Endothelial cell of umbilical vein (primary cell): ENCODE data around the gene AMTN. TPM values are rescaled to one million over a fixed set of nuclear protein-coding genes. Genes with fewer than 3 reads are reported as not detected.

Experiments
- BruUV-seq: library from RNA; stranded (reverse); fragments of 400-500 nt; replicated peaks from 2 replicates; lab custom pipeline; 2021; lab: Mats Ljungman, UMichigan
- CTCF ChIA-PET: fragments of 300-600, 350-600 bp; sonication (Branson Sonifier 250); formaldehyde crosslinking; loops from one replicate; lab custom pipeline; 2021; ENCODE audit warnings: antibody characterized with exemption, inconsistent platforms; lab: Charles Lee
- POLR2A ChIA-PET: fragments of 300-600, 350-600 bp; sonication (Branson Sonifier 250); formaldehyde crosslinking; loops from one replicate; lab custom pipeline; 2021; ENCODE audit warnings: antibody characterized with exemption, inconsistent platforms; lab: Charles Lee
- DNase-seq: peaks from one replicate; pipeline ENCODE4 v3.0.0-alpha.2; 2011; ENCODE audit warnings: low read depth, low spot score
- FAIRE-seq: peaks from 2 replicates; lab custom pipeline; 2011; peaks lifted over from hg19 to GRCh38; lab: Jason Lieb, UNC
- H2AFZ ChIP-seq: 2 replicates; pipeline ENCODE4 v1.6.0; 2012; ENCODE audit warnings: low read depth, low read length, control low read depth, inconsistent platforms
- H3K27ac ChIP-seq: 2 replicates; pipeline ENCODE4 v1.5.1; 2011; ENCODE audit warnings: low read depth, mild to moderate bottlenecking, control low read depth, low read length, moderate library complexity; ENCODE audit not compliant: insufficient read depth
- H3K27me3 ChIP-seq, 2 experiments: 2 replicates each; pipeline versions ENCODE4 v1.6.0 to v1.6.1; 2011; ENCODE audit warnings: low read length in 2 of 2, mixed read lengths in 1 of 2; ENCODE audit not compliant: control insufficient read depth in 2 of 2, insufficient read depth in 2 of 2
- H3K36me3 ChIP-seq, 2 experiments: 2 replicates in 1 of 2; 3 replicates in 1 of 2; pipeline ENCODE4 v1.5.1; 2011; ENCODE audit warnings: low read length in 2 of 2, mild to moderate bottlenecking in 1 of 2, moderate library complexity in 1 of 2; ENCODE audit not compliant: control insufficient read depth in 2 of 2, insufficient read depth in 2 of 2; ENCODE audit errors: extremely low read depth in 1 of 2
- H3K4me1 ChIP-seq: 3 replicates; pipeline ENCODE4 v1.5.1; 2011; ENCODE audit warnings: mild to moderate bottlenecking, low read length; ENCODE audit not compliant: control insufficient read depth, insufficient read depth; ENCODE audit errors: extremely low read depth
- H3K4me2 ChIP-seq: 2 replicates; pipeline ENCODE4 v1.6.1; 2011; ENCODE audit warnings: low read length, control low read depth, mixed read lengths; ENCODE audit not compliant: insufficient read depth
- H3K4me3 ChIP-seq, 3 experiments: fragments of 200-600 bp in 1 of 3; sonication (generic), shearing (Covaris generic) in 1 of 3; replicated peaks in 1 of 3; 2 replicates each; pipeline ENCODE4 v1.5.1; 2011 to 2016; ENCODE audit warnings: control low read depth in 3 of 3, low read length in 3 of 3, mild to moderate bottlenecking in 2 of 3, inconsistent platforms in 1 of 3, low read depth in 1 of 3, moderate library complexity in 1 of 3; ENCODE audit not compliant: insufficient read depth in 1 of 3
- H3K79me2 ChIP-seq: 2 replicates; pipeline ENCODE4 v1.6.0; 2012; ENCODE audit warnings: low read length, inconsistent platforms; ENCODE audit not compliant: control insufficient read depth, insufficient read depth
- H3K9ac ChIP-seq: replicated peaks from 2 replicates; pipeline ENCODE3; 2011; ENCODE audit warnings: low read length, control low read depth; ENCODE audit not compliant: insufficient read depth; ENCODE audit errors: extremely low read depth
- H3K9me1 ChIP-seq: replicated peaks from 3 replicates; pipeline ENCODE4 v1.6.0; 2011; ENCODE audit warnings: mild to moderate bottlenecking, low read length; ENCODE audit not compliant: control insufficient read depth, insufficient read depth; ENCODE audit errors: extremely low read depth
- H3K9me3 ChIP-seq: replicated peaks from 2 replicates; pipeline ENCODE4 v1.5.1; 2012; ENCODE audit warnings: low read length, inconsistent platforms; ENCODE audit not compliant: control insufficient read depth, insufficient read depth
- H4K20me1 ChIP-seq: replicated peaks from 2 replicates; pipeline ENCODE3; 2011; ENCODE audit warnings: mild to moderate bottlenecking, low read length; ENCODE audit not compliant: control insufficient read depth, insufficient read depth; ENCODE audit errors: extremely low read depth
- EZH2 ChIP-seq: IDR thresholded peaks from 2 replicates; pipeline ENCODE4 v1.6.1; 2012; ENCODE audit warnings: borderline replicate concordance, low read depth, mild to moderate bottlenecking, moderate library complexity, low read length, inconsistent platforms; ENCODE audit not compliant: severe bottlenecking
- FOS ChIP-seq: IDR thresholded peaks from 2 replicates; pipeline ENCODE4 v1.6.1; 2011; ENCODE audit warnings: mild to moderate bottlenecking, low read length, moderate library complexity, borderline replicate concordance; ENCODE audit not compliant: insufficient read depth
- JUN ChIP-seq: IDR thresholded peaks from 2 replicates; pipeline ENCODE4 v1.6.1; 2011; ENCODE audit warnings: borderline replicate concordance, low read depth; ENCODE audit not compliant: insufficient read length, insufficient read depth
- MAX ChIP-seq: IDR thresholded peaks from 2 replicates; pipeline ENCODE4 v1.6.1; 2011; ENCODE audit not compliant: insufficient read depth, insufficient read length
- POLR2A ChIP-seq: IDR thresholded peaks from 2 replicates; pipeline ENCODE4 v1.6.1; 2012; ENCODE audit warnings: low read depth, mild to moderate bottlenecking, control low read depth, low read length
- POLR2AphosphoS5 ChIP-seq: IDR thresholded peaks from 2 replicates; pipeline ENCODE4 v1.6.1; 2012; ENCODE audit warnings: low read depth, mild to moderate bottlenecking, control low read depth, low read length, moderate library complexity; ENCODE audit not compliant: insufficient read depth
- dilution Hi-C: fragments of 300-500 bp; cut with MboI; formaldehyde crosslinking; loops from one replicate; pipeline ENCODE4 v1.15.0; 2019; ENCODE audit warnings: low sequenced_read_pairs; ENCODE audit not compliant: extremely low pct_ligation_motif_present
- intact Hi-C: fragments of 100-400 bp; cut with micrococcal nuclease; formaldehyde crosslinking; loops from one replicate; pipeline ENCODE4 v1.10.0; 2022
- polyA plus RNA-seq, 4 experiments: library from polyadenylated mRNA; depleted of rRNA in 3 of 4; stranded (reverse) in 3 of 4; unstranded in 1 of 4; fragments of >200 nt; gene quantifications; 2 replicates each; pipeline versions ENCODE4 v1.2.1 to v1.2.3, GENCODE V29; 2011 to 2012; ENCODE audit warnings: missing spikeins in 1 of 4
- total RNA-seq: library from RNA; stranded (reverse); gene quantifications from 2 replicates; pipeline ENCODE4 v1.2.3, GENCODE V29; 2021

The AMTN gene
- total and polyA plus RNA-seq, 2 donors (not counting 3 experiments of a cell fraction or from before 2014, with no cell fraction given), result 0.95 TPM; not detected in 1

GRCh38 chr4:70518716-70519115 is 347 bp downstream of the AMTN start:
- FAIRE-seq (no peak), DNase-seq (no peak)
- TF ChIP-seq EZH2, result no peak
- no peak overlapping the region for H3K4me3 ChIP-seq
- POLR2A ChIA-PET, result no interaction called here
- no peaks in the 10 kb centered on the region for H3K9me3 ChIP-seq
- no peak overlapping the region for H3K27ac ChIP-seq
- H3K9me1 ChIP-seq, result no peaks in the 10 kb centered on the region
- intact Hi-C loops, result no loop called here
- H3K79me2 ChIP-seq, result no peaks in the 10 kb centered on the region
- no peak overlapping the region for H3K4me2 ChIP-seq
- no peaks in the 10 kb centered on the region for H3K4me1 ChIP-seq
- dilution Hi-C loops, result no loop called here
- no peak overlapping the region for H3K9ac ChIP-seq
- H3K27me3 ChIP-seq, result no peaks in the 10 kb centered on the region
- H3K36me3 ChIP-seq, result no peaks in the 10 kb centered on the region
- CTCF ChIA-PET, result interaction anchor here (0.7 kb wide), 1 partner anchor 1201 kb away, joined by 3 read pairs; no protein-coding TSS in a partner anchor
- no peaks in the 10 kb centered on the region for H4K20me1 ChIP-seq
- no TSS peak for BruUV-seq
- H2AFZ ChIP-seq, result no peak overlapping the region

DNA sequence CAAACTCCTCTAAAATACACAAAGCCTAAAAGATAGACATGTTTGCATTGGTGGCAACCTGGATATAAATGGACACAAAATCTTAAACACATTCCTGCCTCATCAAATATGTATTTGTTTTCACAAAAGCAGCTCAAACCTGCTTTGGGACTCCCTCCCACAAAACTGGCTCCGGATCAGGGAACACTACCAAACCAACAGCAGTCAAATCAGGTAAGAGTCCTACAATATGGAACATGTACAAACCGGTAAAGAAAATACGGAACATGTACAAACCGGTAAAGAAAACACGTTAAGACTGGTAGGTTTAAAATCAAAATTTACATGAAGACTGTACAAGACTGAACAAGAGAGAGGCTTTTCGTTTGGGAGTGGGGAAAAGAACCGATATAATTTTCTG is 4.3 kb downstream of the AMTN start:
- Histone ChIP-seq H3K4me1 (no peaks in the 10 kb centered on the region), H2AFZ (no peak overlapping the region)
- BruUV-seq, result no TSS peak

More for the DNA sequence above, 4.3 kb downstream of the AMTN start:
- dilution Hi-C loops, result no loop called here
- ChIA-PET POLR2A (no interaction called here), CTCF (interaction anchor here (0.9 kb wide), 1 partner anchor 9 kb away, joined by 4 read pairs; no protein-coding TSS in a partner anchor)
- no peaks in the 10 kb centered on the region for H3K36me3 ChIP-seq
- no peaks in the 10 kb centered on the region for H3K27me3 ChIP-seq
- no peak overlapping the region for H3K4me2 ChIP-seq
- DNase-seq (no peak), FAIRE-seq (no peak)
- no peak overlapping the region for H3K4me3 ChIP-seq
- H3K79me2 ChIP-seq, result no peaks in the 10 kb centered on the region
- H3K27ac ChIP-seq, result no peak overlapping the region
- H3K9ac ChIP-seq, result no peak overlapping the region
- no peaks in the 10 kb centered on the region for H4K20me1 ChIP-seq
- TF ChIP-seq FOS (no peak), JUN (no peak), POLR2AphosphoS5 (no peak), EZH2 (no peak), MAX (no peak), POLR2A (no peak)
- intact Hi-C loops, result no loop called here
- no peaks in the 10 kb centered on the region for H3K9me1 ChIP-seq
- no peaks in the 10 kb centered on the region for H3K9me3 ChIP-seq
